B cell (primary cell): ENCODE data around the gene RAB8B. TPM values are rescaled to one million over a fixed set of nuclear protein-coding genes. Genes with fewer than 3 reads are reported as not detected.

Experiments used
- ATAC-seq: fragments of 200-7000 bp; cut with Tn5 transposase; one replicate; pipeline ENCODE4 v1.10.0; 2021; ENCODE audit warnings: low read depth, mild to moderate bottlenecking, moderate number of reproducible peaks, moderate library complexity
- CTCF ChIA-PET: fragments of 350-600 bp; sonication (Branson Sonifier 250); formaldehyde crosslinking; loops from one replicate; lab custom pipeline; 2021; ENCODE audit warnings: antibody characterized with exemption, inconsistent platforms; lab: Charles Lee
- POLR2A ChIA-PET: fragments of 350-600 bp; sonication (Branson Sonifier 250); formaldehyde crosslinking; loops from one replicate; lab custom pipeline; 2021; ENCODE audit warnings: antibody characterized with exemption; lab: Charles Lee
- DNase-seq: peaks from one replicate; pipeline ENCODE4 v3.0.0; 2013
- H2AFZ ChIP-seq: 2 replicates; pipeline ENCODE4 v1.6.1; 2012; ENCODE audit warnings: mild to moderate bottlenecking, low read depth, low read length; ENCODE audit not compliant: insufficient read depth, poor library complexity, severe bottlenecking
- H3K27ac ChIP-seq, 2 donors: 1 replicate in 1 of 2; 2 replicates in 1 of 2; pipeline ENCODE4 v1.5.1; 2012 to 2013; ENCODE audit warnings: low read length in 2 of 2, mild to moderate bottlenecking in 2 of 2, moderate library complexity in 1 of 2
- H3K27me3 ChIP-seq, 4 experiments: fragments of 200-600 bp in 1 of 4; sonication (generic) in 1 of 4; replicated peaks in 1 of 4; 1 replicate in 2 of 4; 2 replicates in 2 of 4; pipeline versions ENCODE4 v1.6.1 to v1.7.0; 2013 to 2016; ENCODE audit warnings: low read length in 3 of 4, mild to moderate bottlenecking in 2 of 4, mixed read lengths in 1 of 4, moderate library complexity in 1 of 4; ENCODE audit not compliant: insufficient read depth in 4 of 4, control insufficient read depth in 3 of 4; ENCODE audit errors: control extremely low read depth in 1 of 4
- H3K36me3 ChIP-seq, 2 experiments: replicated peaks in 1 of 2; 1 replicate in 1 of 2; 2 replicates in 1 of 2; pipeline versions ENCODE4 v1.6.1 to v1.7.1; 2013; ENCODE audit warnings: low read length in 1 of 2; ENCODE audit not compliant: insufficient read depth in 2 of 2, control insufficient read depth in 1 of 2; ENCODE audit errors: control extremely low read depth in 1 of 2, extremely low read depth in 1 of 2
- H3K4me1 ChIP-seq, 2 donors: fragments of 200-600 bp in 1 of 2; sonication (generic) in 1 of 2; 1 replicate in 1 of 2; 2 replicates in 1 of 2; pipeline versions ENCODE4 v1.5.1 to v1.6.1; 2013 to 2017; ENCODE audit warnings: low read length in 2 of 2; ENCODE audit not compliant: control insufficient read depth in 2 of 2, insufficient read depth in 2 of 2
- H3K4me2 ChIP-seq: replicated peaks from 2 replicates; pipeline ENCODE3; 2012; ENCODE audit warnings: mild to moderate bottlenecking, low read depth, low read length; ENCODE audit not compliant: poor library complexity, severe bottlenecking
- H3K4me3 ChIP-seq, 5 experiments: fragments of 200-600 bp in 1 of 5; sonication (generic) in 1 of 5; 1 replicate in 3 of 5; 2 replicates in 2 of 5; pipeline versions ENCODE4 v1.5.1 to v1.7.0; 2011 to 2016; ENCODE audit warnings: low read length in 4 of 5, mild to moderate bottlenecking in 4 of 5, low read depth in 2 of 5, control low read depth in 1 of 5, moderate library complexity in 1 of 5; ENCODE audit not compliant: insufficient read depth in 1 of 5; ENCODE audit errors: control extremely low read depth in 1 of 5, extremely low read depth in 1 of 5
- H3K79me2 ChIP-seq: fragments of 200-600 bp; sonication (generic); one replicate; pipeline ENCODE4 v1.6.0; 2016; ENCODE audit warnings: low read length; ENCODE audit not compliant: control insufficient read depth, insufficient read depth
- H3K9ac ChIP-seq: fragments of 200-600 bp; sonication (generic); 2 replicates; pipeline ENCODE4 v1.6.1; 2017; ENCODE audit warnings: mild to moderate bottlenecking, low read length, moderate library complexity
- H3K9me3 ChIP-seq, 3 donors: one replicate each; pipeline versions ENCODE4 v1.6.1 to v1.7.1; 2013; ENCODE audit warnings: low read length in 2 of 3; ENCODE audit not compliant: control insufficient read depth in 2 of 3, insufficient read depth in 1 of 3; ENCODE audit errors: control extremely low read depth in 1 of 3
- H4K20me1 ChIP-seq: 2 replicates; pipeline ENCODE4 v1.6.0; 2012; ENCODE audit warnings: mild to moderate bottlenecking, low read length; ENCODE audit not compliant: insufficient read depth, control insufficient read depth, poor library complexity, severe bottlenecking
- H3K27ac Mint-ChIP-seq: one replicate; pipeline ENCODE4 v1.8.0; 2021; ENCODE audit warnings: mixed read lengths
- H3K27me3 Mint-ChIP-seq: one replicate; pipeline ENCODE4 v1.8.0; 2021; ENCODE audit warnings: mixed read lengths
- H3K4me1 Mint-ChIP-seq: one replicate; pipeline ENCODE4 v1.8.0; 2021; ENCODE audit warnings: mixed read lengths
- H3K4me3 Mint-ChIP-seq: one replicate; pipeline ENCODE4 v1.8.0; 2021; ENCODE audit warnings: mixed read lengths
- H3K9me3 Mint-ChIP-seq: one replicate; pipeline ENCODE4 v1.8.0; 2022; ENCODE audit warnings: mixed read lengths; ENCODE audit not compliant: insufficient read depth
- EZH2 ChIP-seq: IDR thresholded peaks from 2 replicates; pipeline ENCODE4 v1.6.1; 2012; ENCODE audit warnings: borderline replicate concordance, low read depth, mild to moderate bottlenecking, moderate library complexity, low read length; ENCODE audit not compliant: insufficient read depth, poor library complexity, severe bottlenecking
- WGBS: methylation state at CpG from one replicate; pipeline ENCODE4 v1.1.5; 2013; ENCODE audit warnings: missing lambda C conversion rate; ENCODE audit not compliant: insufficient coverage; 5-methylcytosine and 5-hydroxymethylcytosine counted together
- intact Hi-C: fragments of 100-400 bp; cut with micrococcal nuclease; formaldehyde crosslinking; loops from one replicate; pipeline ENCODE4 v1.10.0; 2022
- polyA plus RNA-seq: library from polyadenylated mRNA; depleted of rRNA; stranded (reverse); fragments of >200 nt; gene quantifications from 2 replicates; pipeline ENCODE4 v1.2.3, GENCODE V29; 2012
- total RNA-seq, 2 donors: library from RNA; stranded (reverse); fragments of 120-200 nt in 1 of 2; gene quantifications; 1 replicate in 1 of 2; 2 replicates in 1 of 2; pipeline versions ENCODE4 v1.2.3 to v1.2.4, GENCODE V29; 2013 to 2022
- TF ChIP-seq, protein P1 (sequence below): fragments of 200-600 bp; IDR thresholded peaks from one replicate; pipeline ENCODE4 v1.8.0; 2022; ENCODE audit warnings: antibody characterized with exemption, mild to moderate bottlenecking

Gene RAB8B
- total and polyA plus RNA-seq, 2 donors (not counting 1 experiment from before 2014, with no cell fraction given), result 9.6 to 61.3 TPM

DNA sequence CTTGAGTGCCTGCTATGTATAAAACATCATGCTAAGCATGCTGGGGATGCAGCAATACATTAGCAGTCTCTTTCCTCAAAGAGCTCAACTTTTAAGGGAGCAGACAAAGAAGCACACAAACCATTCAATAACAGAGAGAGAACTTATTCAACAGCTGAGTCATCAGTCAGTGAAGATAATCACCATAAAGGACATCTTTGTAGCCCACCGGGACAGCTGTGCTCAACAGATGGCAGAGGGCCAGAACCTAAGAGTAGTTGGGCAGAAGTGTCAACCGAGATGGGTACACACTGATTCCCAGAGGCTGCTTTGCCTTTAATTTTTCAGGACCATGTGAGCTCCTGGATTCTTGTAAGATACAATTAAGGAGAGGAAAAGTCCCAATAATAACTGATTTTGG lies 4.2 kb upstream of the RAB8B start:
- ATAC-seq, result no peak
- ChIA-PET POLR2A (no interaction called here), CTCF (interaction anchor here (0.7 to 1.1 kb wide), 2 partner anchors 13 to 19 kb away, joined by 3 read pairs; no protein-coding TSS in a partner anchor)
- Histone ChIP-seq H3K9me3 (no peaks in the 10 kb centered on the region), H4K20me1 (no peaks in the 10 kb centered on the region), H2AFZ (no peak overlapping the region), H3K4me2 (no peak overlapping the region), H3K4me3 (no peak overlapping the region), H3K36me3 (no peaks in the 10 kb centered on the region), H3K27ac (no peak overlapping the region), H3K9ac (no peak overlapping the region), H3K27me3 (no peaks in the 10 kb centered on the region), H3K4me1 (peaks cover 6% of the 10 kb centered on the region in 2 donors), H3K79me2 (peaks cover 16% of the 10 kb centered on the region)
- TF ChIP-seq EZH2, result no peak
- TF ChIP-seq, protein P1, sequence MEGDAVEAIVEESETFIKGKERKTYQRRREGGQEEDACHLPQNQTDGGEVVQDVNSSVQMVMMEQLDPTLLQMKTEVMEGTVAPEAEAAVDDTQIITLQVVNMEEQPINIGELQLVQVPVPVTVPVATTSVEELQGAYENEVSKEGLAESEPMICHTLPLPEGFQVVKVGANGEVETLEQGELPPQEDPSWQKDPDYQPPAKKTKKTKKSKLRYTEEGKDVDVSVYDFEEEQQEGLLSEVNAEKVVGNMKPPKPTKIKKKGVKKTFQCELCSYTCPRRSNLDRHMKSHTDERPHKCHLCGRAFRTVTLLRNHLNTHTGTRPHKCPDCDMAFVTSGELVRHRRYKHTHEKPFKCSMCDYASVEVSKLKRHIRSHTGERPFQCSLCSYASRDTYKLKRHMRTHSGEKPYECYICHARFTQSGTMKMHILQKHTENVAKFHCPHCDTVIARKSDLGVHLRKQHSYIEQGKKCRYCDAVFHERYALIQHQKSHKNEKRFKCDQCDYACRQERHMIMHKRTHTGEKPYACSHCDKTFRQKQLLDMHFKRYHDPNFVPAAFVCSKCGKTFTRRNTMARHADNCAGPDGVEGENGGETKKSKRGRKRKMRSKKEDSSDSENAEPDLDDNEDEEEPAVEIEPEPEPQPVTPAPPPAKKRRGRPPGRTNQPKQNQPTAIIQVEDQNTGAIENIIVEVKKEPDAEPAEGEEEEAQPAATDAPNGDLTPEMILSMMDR, result no peak
- no peaks in the 10 kb centered on the region for H3K27me3 Mint-ChIP-seq
- no peak overlapping the region for H3K27ac Mint-ChIP-seq
- intact Hi-C loops, result no loop called here
- 79% methylated on average over 2 of the region's 2 CpGs for WGBS
- H3K9me3 Mint-ChIP-seq, result no peaks in the 10 kb centered on the region
- H3K4me1 Mint-ChIP-seq, result peaks cover 17% of the 10 kb centered on the region
- DNase-seq, result no peak
- no peak overlapping the region for H3K4me3 Mint-ChIP-seq

DNA sequence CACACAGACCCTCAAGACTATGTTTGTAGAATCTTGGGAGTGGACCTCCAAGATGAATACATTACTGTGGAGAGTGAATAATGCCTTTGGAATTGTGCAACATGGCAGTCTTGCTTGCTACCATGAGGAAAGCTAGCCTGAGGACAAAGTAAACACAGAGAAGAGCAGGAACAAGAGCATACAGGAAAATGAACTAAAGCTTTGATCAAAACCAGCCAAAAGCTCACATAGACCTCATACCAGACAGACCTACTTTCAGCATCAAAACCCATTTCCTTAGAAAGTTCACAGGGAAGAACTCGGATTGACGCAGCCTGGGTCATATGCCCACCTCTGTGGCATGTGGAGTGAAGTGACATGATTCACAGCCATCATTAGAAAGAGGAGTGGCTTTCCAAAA lies 3.3 kb upstream of the RAB8B start:
- no peaks in the 10 kb centered on the region for H3K27me3 Mint-ChIP-seq
- ChIA-PET CTCF (no interaction called here), POLR2A (no interaction called here)
- no peaks in the 10 kb centered on the region for H3K9me3 Mint-ChIP-seq
- Histone ChIP-seq H3K27me3 (no peaks in the 10 kb centered on the region), H3K9me3 (no peaks in the 10 kb centered on the region), H3K27ac (no peak overlapping the region), H4K20me1 (no peaks in the 10 kb centered on the region), H3K36me3 (no peaks in the 10 kb centered on the region), H2AFZ (no peak overlapping the region), H3K4me2 (no peak overlapping the region), H3K9ac (no peak overlapping the region), H3K4me1 (peaks cover 11 to 13% of the 10 kb centered on the region in 2 donors), H3K79me2 (peaks cover 24% of the 10 kb centered on the region), H3K4me3 (no peak overlapping the region)
- 83% methylated on average over 2 of the region's 2 CpGs for WGBS
- ATAC-seq (no peak), DNase-seq (no peak)
- intact Hi-C loops, result no loop called here
- TF ChIP-seq, protein P1, result no peak
- no peak for TF ChIP-seq EZH2
- peaks cover 24% of the 10 kb centered on the region for H3K4me1 Mint-ChIP-seq
- H3K4me3 Mint-ChIP-seq, result no peak overlapping the region
- H3K27ac Mint-ChIP-seq, result no peak overlapping the region
